ENCODE measurements around the gene ZNF583.
A peak's percentile ranks its signal among the peaks of the same experiment; 100 is the strongest.

Gene ZNF583

GRCh38 chr19:56383826-56384605 is 20.1 kb upstream of the ZNF583 start:
- Histone ChIP-seq H3K4me1 (no peaks in the 10 kb centered on the region), H3K9me3 (replicated peaks in 1 of 11) (peaks cover 64 to 100% (median 72%) of the 10 kb centered on the region in 11 experiments), H3K27me3 (no peaks in the 10 kb centered on the region), H3K4me3 (no peak overlapping the region), H3K4me2 (no peak overlapping the region), H4K20me1 (no peaks in the 10 kb centered on the region), H3K36me3 (peaks cover 49 to 77% (median 59%) of the 10 kb centered on the region in 11 experiments), H3K9ac (no peak overlapping the region), H3K27ac (no peak overlapping the region)
- TF ChIP-seq Cebpa-rat (IDR thresholded peaks at IDR 0.05), result no peak

DNA sequence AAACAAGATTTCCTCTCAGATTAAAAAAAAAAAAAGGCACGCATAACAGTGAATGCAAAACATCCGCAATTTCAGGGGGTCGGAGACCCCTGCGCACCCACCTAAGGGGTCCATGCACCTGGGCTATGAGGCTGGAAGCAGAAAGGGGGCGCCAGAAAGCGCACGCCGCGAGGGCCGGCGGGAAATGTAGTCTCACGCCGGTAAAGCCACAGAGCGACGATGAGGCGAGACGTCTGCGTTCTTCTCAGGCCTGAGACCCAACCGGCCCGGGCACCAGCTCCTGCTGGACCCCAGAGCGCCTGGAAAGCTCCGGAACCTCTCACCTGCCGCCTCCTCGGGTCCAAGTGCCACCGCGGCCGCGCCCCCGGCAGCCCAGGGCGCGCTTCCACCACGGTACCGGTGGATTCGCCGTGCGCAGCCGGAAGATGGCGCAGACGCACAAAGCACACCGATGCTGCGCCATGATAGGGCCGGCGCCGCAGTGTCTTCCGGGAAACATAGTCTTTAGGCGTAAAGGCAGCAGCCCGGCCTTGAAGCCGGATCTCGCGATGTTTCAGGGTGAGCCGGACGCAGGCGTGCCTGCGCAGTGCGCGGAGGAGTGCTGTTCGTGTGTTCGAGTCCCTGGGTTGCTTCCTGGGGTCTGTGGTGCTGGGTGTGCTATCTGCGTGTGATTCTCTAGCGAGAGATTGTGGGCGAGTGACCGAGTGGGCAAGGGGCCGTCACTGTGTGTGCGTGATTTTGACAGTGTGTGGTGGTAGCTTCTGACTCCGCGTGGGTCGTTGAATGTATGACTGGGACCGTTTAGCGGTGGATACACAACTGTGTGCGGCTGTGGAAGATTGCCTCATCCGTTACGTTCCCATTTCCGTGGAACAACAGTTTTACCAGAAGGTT is 10.8 kb upstream of the ZNF583 start, which contains the start of gene ZNF582:
TSS of gene ZNF582 (minus strand) at position 416 of the 894 bp plus-strand sequence. CDS start 1,782 bp downstream, outside the sequence.
- peak within 1 kb of the TSS; percentile 89 to 97 (median 95) for H3K27ac ChIP-seq
- peak within 1 kb of the TSS; percentile 37 to 70 (median 66) for H3K4me2 ChIP-seq
- no peaks in the 10 kb centered on the region for H3K27me3 ChIP-seq
- no peaks in the 10 kb centered on the region for H4K20me1 ChIP-seq
- H3K4me3 ChIP-seq, result peak within 1 kb of the TSS; percentile 61 to 82 (median 72)
- peaks cover 0 to 11% (median 0%) of the 10 kb centered on the region in 10 experiments; a peak in 5 of 20 replicates for H3K4me1 ChIP-seq
- peaks cover 61 to 96% (median 76%) of the 10 kb centered on the region in 11 experiments for H3K9me3 ChIP-seq (replicated peaks in 1 of 11)
- no peak for TF ChIP-seq Cebpa-rat (IDR thresholded peaks at IDR 0.05)
- H3K9ac ChIP-seq, result peak within 1 kb of the TSS; percentile 90 to 97 (median 95)
- H3K36me3 ChIP-seq, result peaks cover 32 to 61% (median 49%) of the 10 kb centered on the region in 11 experiments

DNA sequence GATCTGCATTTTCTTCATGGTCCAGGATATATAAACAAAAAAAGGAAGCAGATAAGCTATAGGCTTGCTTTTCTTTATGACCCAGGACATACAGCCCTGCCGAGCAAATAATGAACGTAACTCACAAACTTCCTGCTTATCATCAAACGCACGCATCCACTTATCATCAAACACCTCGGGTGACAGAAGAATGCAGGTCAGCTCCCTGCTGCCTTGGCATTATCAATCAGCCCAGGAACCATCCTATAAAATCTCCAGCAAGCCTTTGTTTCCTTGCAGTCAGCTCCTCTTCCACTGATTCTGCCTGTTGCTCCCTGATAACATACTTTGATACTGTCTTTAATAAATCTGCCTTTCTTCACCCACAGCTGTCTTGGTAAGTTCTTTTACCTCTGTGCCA is 5.3 kb upstream of the ZNF583 start:
- Histone ChIP-seq H3K9me3 (replicated peaks in 1 of 11) (peaks cover 83 to 94% (median 92%) of the 10 kb centered on the region in 11 experiments), H3K4me2 (no peak overlapping the region)

GRCh38 chr19:56400485-56400884 is 3.6 kb upstream of the ZNF583 start:
- Histone ChIP-seq H3K36me3 (peaks cover 47 to 62% (median 55%) of the 10 kb centered on the region in 11 experiments), H3K9me3 (replicated peaks in 1 of 11) (peaks cover 76 to 89% (median 83%) of the 10 kb centered on the region in 11 experiments), H3K4me3 (no peak overlapping the region; a peak in 2 of 20 replicates), H4K20me1 (no peaks in the 10 kb centered on the region), H3K4me1 (peaks cover 12 to 20% (median 18%) of the 10 kb centered on the region in 10 experiments; a peak in 19 of 20 replicates), H3K9ac (no peak overlapping the region), H3K27me3 (no peaks in the 10 kb centered on the region), H3K27ac (no peak overlapping the region), H3K4me2 (no peak overlapping the region)
- no peak for TF ChIP-seq Cebpa-rat (IDR thresholded peaks at IDR 0.05)

More for the DNA sequence above, 5.3 kb upstream of the ZNF583 start:
- no peak overlapping the region for H3K9ac ChIP-seq
- peaks cover 6 to 9% (median 8%) of the 10 kb centered on the region in 10 experiments; a peak in 18 of 20 replicates for H3K4me1 ChIP-seq
- H3K36me3 ChIP-seq, result peaks cover 46 to 65% (median 56%) of the 10 kb centered on the region in 11 experiments
- H3K27me3 ChIP-seq, result no peaks in the 10 kb centered on the region
- H3K27ac ChIP-seq, result no peak overlapping the region
- TF ChIP-seq Cebpa-rat (IDR thresholded peaks at IDR 0.05), result no peak
- 0 out of 20 replicates have a peak overlapping the region, but pooled peaks of 1 of the 10 experiments have one; percentile 15 for H3K4me3 ChIP-seq
- no peaks in the 10 kb centered on the region for H4K20me1 ChIP-seq

- Histone ChIP-seq H3K4me3 (peak overlapping the region; percentile 67 to 86 (median 75)), H3K27me3 (no peaks in the 10 kb centered on the region), H3K4me2 (peak overlapping the region; percentile 75 to 94 (median 87)), H3K4me1 (peaks cover 12 to 22% (median 19%) of the 10 kb centered on the region in 10 experiments; a peak in 19 of 20 replicates), H3K9me3 (replicated peaks in 1 of 11) (peaks cover 79 to 89% (median 86%) of the 10 kb centered on the region in 11 experiments), H3K36me3 (peaks cover 61 to 70% (median 68%) of the 10 kb centered on the region in 11 experiments), H3K9ac (peak overlapping the region; percentile 88 to 99 (median 95)), H4K20me1 (no peaks in the 10 kb centered on the region), H3K27ac (peak overlapping the region; percentile 89 to 99 (median 97))
- TF ChIP-seq Cebpa-rat (IDR thresholded peaks at IDR 0.05), result no peak
Measured at GRCh38 chr19:56403261-56403660, 871 bp upstream of the ZNF583 start.

DNA sequence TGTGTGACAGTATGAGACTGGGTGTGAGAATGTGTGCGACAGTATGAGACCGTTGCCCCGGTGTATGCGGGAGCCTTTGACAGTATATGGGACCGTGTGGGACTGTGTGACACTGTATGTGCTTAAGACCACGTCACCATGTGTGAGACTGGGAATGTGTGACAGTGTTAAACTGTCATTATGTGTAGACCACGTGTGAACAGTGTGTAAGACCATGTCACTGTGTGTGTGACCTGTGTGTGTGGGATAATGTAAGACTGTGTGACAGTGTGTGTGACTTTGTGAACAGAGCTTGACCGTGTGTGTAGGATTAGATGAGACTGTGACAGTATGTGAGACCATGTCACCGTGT is 549 bp downstream of the ZNF583 start:
- peak overlapping the region in 10 of 11 experiments; percentile 89 to 99 (median 97); a peak in 21 of 22 replicates for H3K27ac ChIP-seq
- H3K4me2 ChIP-seq, result peak overlapping the region; percentile 79 to 94 (median 88)
- peak overlapping the region; percentile 67 to 86 (median 75) for H3K4me3 ChIP-seq
- peaks cover 12 to 22% (median 19%) of the 10 kb centered on the region in 10 experiments; a peak in 19 of 20 replicates for H3K4me1 ChIP-seq
- peaks cover 61 to 70% (median 68%) of the 10 kb centered on the region in 11 experiments for H3K36me3 ChIP-seq
- peaks cover 79 to 89% (median 86%) of the 10 kb centered on the region in 11 experiments for H3K9me3 ChIP-seq (replicated peaks in 1 of 11)
- TF ChIP-seq Cebpa-rat (IDR thresholded peaks at IDR 0.05), result no peak
- H3K27me3 ChIP-seq, result no peaks in the 10 kb centered on the region
- H3K9ac ChIP-seq, result peak overlapping the region; percentile 88 to 99 (median 95)
- H4K20me1 ChIP-seq, result no peaks in the 10 kb centered on the region

GRCh38 chr19:56405062-56405461 is 930 bp downstream of the ZNF583 start:
- peaks cover 79 to 89% (median 86%) of the 10 kb centered on the region in 11 experiments for H3K9me3 ChIP-seq (replicated peaks in 1 of 11)
- TF ChIP-seq Cebpa-rat (IDR thresholded peaks at IDR 0.05), result no peak
- peak overlapping the region in 4 of 11 experiments; percentile 89 to 97 (median 94); a peak in 4 of 22 replicates for H3K27ac ChIP-seq
- peak overlapping the region in 9 of 11 experiments; percentile 88 to 97 (median 95); a peak in 17 of 22 replicates for H3K9ac ChIP-seq
- H3K36me3 ChIP-seq, result peaks cover 61 to 70% (median 68%) of the 10 kb centered on the region in 11 experiments
- H3K4me3 ChIP-seq, result peak overlapping the region; percentile 67 to 86 (median 75)
- no peaks in the 10 kb centered on the region for H4K20me1 ChIP-seq
- H3K27me3 ChIP-seq, result no peaks in the 10 kb centered on the region
- peak overlapping the region; percentile 79 to 94 (median 88) for H3K4me2 ChIP-seq
- H3K4me1 ChIP-seq, result peaks cover 12 to 22% (median 19%) of the 10 kb centered on the region in 10 experiments; a peak in 19 of 20 replicates

DNA sequence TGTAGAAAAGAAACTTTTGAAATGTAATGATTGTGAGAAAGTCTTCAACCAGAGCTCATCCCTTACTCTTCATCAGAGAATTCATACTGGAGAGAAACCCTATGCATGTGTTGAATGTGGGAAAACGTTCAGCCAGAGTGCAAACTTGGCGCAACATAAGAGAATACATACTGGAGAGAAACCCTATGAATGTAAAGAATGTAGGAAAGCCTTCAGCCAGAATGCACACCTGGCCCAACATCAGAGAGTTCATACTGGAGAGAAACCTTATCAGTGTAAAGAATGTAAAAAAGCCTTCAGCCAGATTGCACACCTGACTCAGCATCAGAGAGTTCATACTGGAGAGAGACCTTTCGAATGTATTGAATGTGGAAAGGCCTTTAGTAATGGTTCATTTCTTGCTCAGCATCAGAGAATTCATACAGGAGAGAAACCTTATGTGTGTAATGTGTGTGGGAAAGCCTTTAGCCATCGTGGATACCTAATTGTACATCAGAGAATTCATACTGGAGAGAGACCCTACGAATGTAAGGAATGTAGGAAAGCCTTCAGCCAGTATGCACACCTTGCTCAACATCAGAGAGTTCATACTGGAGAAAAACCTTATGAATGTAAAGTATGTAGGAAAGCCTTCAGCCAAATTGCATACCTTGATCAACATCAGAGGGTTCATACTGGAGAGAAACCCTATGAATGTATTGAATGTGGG is 19.3 kb downstream of the ZNF583 start:
- TF ChIP-seq Cebpa-rat (IDR thresholded peaks at IDR 0.05), result no peak
- Histone ChIP-seq H3K4me3 (peak overlapping the region; percentile 10 to 41 (median 28); a peak in 12 of 20 replicates), H3K9me3 (replicated peaks in 1 of 11) (peaks cover 100% of the 10 kb centered on the region in 11 experiments)

More for the DNA sequence above, 19.3 kb downstream of the ZNF583 start:
- H3K27ac ChIP-seq, result no peak overlapping the region
- no peak overlapping the region for H3K9ac ChIP-seq
- H4K20me1 ChIP-seq, result no peaks in the 10 kb centered on the region
- no peaks in the 10 kb centered on the region for H3K4me1 ChIP-seq
- no peaks in the 10 kb centered on the region for H3K27me3 ChIP-seq
- no peak overlapping the region for H3K4me2 ChIP-seq
- H3K36me3 ChIP-seq, result peaks cover 70 to 80% (median 75%) of the 10 kb centered on the region in 11 experiments

Measured in BLaER1 treated with 17β-estradiol and CSF1 and Interleukin-3, amounts not matched to agents 10 nM and 100 nM (cell line).